GM12873 (cell line): ENCODE results near the gene VPS39.

Experiments used
- CTCF ChIP-seq: IDR thresholded peaks from 2 replicates; pipeline ENCODE4 v1.5.1; 2012; ENCODE audit warnings: low read depth, mild to moderate bottlenecking, moderate library complexity, low read length, control low read depth; ENCODE audit not compliant: insufficient read depth; ENCODE audit errors: missing control alignments

Gene VPS39

DNA sequence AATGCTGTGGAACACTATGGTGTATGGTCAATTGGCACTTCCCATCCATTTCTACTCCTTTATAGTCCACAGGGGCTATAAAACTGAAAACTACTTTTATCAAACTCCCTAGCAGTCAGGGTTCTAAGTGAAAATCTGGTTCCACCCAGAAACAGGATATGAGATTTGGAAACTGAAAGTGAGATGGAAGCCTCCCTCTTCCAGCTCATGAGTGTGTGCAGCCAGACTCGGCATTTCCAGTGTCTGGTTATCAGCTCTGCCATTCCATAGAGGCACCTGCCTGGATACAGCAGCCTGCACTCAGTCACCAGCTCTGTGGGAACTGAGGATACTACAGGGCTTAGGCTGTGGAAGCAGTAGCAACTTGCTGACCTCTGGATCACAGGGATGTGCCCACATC, 37.0 kb downstream of the VPS39 start:
- no peak for TF ChIP-seq CTCF

DNA sequence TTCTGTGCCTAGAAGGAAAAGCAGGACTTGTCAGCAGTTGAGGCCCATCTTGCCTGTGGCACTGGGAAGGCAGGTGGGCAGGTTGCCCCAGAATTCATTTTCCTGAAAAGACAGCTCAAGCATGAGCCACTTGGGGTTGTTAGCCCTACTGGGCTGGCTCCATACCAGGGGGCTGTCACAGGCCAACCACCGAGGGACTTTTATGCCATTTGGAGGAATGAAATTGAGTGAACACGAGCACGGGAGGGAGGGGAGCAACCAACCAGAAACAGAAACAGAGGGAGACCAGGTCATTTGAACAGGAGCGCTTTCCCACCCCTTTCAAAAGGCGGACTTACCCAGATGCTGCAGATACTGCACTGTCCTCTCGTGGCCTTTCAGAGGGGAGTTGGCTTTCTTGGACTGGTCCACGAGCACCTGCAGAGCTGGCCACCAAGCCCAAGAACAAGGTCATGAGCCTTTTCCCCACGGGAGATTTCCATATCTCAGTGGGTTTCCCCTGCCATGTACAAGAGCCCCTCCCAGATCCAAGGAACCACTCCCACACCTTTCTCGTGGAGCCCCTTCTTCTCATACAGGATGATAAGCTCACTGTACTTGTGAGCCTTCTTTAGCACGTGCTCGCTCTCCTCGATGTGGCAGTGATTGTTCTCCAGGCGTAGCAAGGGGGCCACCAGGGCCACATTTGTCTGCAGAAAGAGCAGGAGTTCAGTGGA, 41.7 kb downstream of the VPS39 start:
- no peak for TF ChIP-seq CTCF

DNA sequence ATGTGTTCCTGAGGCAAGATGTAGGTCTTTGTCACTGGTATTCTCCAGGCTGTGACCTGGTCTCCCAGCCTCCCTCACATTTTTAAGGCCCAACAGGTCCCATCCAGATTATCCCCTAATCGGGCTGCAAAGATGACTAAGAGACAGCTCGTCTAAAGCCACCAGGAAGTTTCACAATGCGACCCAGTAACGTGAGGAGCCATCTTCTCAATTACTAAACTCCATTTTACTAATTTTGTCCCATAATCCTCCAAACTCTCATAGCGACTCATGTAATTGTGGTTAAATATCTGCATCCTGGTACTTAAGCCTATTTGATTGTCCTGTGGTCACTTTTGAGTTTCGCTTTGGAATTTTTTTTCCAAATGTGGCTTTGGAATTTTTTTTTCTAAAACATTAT, 43.0 kb downstream of the VPS39 start:
- no peak for TF ChIP-seq CTCF

DNA sequence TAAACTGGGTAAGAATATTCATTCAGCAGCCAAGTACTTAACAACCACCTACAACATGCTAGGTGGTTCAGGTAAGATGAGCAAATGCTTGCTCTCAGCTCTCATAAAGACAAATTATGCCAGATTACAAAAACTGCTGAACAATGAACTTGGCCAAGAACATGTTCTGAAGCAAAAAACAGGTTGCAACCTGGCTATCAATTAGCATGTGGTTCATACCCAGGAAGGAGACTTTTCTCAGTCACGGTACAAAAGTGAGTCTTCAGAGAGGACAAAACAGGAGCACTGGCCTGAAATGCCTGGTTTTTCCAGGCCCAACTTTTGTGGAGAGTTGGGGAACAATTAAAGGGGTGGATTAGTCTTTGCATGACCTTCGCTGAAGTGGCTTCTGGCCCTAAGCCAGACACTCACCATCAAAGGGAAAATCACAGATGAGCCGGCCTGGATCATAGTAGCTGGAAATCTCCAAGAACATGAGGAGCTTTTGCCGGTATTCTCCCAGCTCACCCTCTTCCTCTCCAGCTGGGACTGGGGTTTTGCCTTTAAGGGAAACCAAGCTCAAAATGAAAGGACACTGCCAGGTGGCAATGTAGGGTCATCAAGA, 44.1 kb downstream of the VPS39 start:
- TF ChIP-seq CTCF = no peak

- TF ChIP-seq CTCF = no peak
Observed at GRCh38 chr15:42163291-42163690, 44.8 kb downstream of the VPS39 start.

- TF ChIP-seq CTCF = no peak
Observed at GRCh38 chr15:42160136-42160535, 48.0 kb downstream of the VPS39 start.

DNA sequence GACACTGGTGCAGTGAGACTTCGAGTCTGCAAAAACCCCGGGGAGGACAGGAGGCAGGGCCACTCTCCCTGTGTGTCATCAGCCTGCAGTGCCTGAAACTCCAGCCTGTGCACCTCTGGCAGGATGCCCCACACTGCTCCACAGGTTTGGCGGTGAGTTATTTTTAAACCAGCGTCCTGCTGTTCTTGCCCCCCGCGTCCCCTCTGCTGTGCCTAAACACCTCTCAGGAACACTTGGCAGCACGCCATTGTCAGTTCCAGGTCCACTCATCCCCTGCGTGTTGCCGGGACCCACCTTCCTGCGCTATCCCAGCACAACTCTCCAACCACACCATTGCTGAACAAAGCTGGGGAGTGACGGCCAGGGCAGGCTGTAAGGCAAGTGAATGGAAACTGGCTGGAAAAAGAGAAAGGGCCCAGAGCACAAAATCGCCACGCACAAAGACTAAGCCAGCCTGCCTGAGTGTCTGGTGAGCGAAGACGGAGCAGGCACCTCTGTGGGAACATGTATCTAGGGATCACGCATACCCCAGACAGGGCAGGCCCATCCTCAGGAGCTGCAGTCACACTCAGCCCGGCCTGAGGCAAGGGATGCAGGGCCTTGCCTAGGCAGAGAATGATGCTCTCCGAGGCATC, 48.6 kb downstream of the VPS39 start:
- TF ChIP-seq CTCF = no peak
